Erythroblast (primary cell): ENCODE data around the gene UBE2D3.

ENCODE experiments used
- DNase-seq, 2 experiments: peaks; one replicate each; lab custom pipeline; 2025; lab: John Stamatoyannopoulos, UW
- GATA1 ChIP-seq: IDR thresholded peaks from 2 replicates; pipeline ENCODE4 v1.6.1; 2011; ENCODE audit warnings: low read depth, mild to moderate bottlenecking, control low read depth, low read length, moderate library complexity
- POLR2A ChIP-seq: IDR thresholded peaks from 2 replicates; pipeline ENCODE4 v1.6.1; 2011; ENCODE audit warnings: mild to moderate bottlenecking, low read length

The UBE2D3 gene

DNA sequence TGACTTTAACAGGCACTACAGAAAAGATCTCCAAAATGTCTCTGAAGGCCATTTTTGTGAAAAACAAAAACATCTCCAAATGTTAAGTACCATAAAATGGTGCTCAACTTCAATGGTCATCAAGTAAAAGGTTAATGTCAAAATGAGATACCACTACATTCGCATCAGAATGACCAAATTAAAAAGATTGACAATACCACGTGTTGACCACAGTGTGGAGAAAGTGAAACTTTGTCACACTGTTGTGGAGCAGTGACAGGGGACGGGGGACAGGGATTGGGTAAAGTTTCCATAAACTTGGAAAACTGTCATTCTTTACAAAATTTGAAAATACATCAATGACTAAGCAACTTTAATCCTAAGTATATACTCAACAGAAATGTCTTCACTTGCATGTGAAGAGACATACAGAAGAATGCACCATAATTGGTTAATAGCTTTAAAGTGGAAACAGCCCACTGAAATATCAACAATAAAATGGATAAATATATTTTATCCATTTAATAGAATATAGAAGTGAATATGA, 22.3 kb upstream of the UBE2D3 start:
- no peak for DNase-seq
- TF ChIP-seq GATA1 (no peak), POLR2A (no peak)

DNA sequence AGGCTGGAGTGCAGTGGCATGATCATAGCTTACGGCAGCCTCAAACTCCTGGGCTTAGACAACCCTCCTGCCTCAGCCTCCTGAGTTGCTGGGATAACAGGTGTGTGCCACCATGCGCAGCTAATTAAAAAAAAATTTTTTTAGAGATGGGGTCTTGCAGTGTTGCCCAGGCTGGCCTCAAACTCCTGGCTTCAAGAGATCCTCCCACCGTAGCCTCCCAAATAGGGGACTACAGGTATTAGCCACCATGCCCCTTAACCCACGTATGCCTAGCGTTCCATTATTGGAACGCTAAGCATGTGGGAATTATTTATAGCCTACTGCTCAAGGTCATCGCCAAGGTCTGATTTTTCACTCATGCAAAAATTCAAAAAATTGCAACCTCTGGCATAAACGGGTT, 20.3 kb upstream of the UBE2D3 start:
- DNase-seq: no peak
- TF ChIP-seq POLR2A (no peak), GATA1 (no peak)

DNA sequence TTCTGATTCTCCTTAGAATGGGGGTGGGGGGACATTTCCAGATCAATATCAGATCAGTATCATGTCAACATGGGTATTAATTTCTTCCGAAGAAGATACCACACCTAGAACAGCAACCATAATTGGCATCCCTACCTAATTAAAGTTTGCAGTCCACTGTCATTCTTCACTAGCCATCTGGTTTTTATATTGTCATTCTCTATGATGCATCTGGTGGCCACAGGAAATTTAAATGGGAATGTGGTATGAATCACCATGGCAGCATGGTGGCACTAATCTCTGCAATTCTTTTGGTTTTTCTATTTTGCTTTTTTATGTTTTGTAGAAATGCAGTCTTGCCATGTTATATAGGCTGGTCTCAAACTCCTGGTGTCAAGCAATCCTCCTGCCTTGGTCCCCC, 16.6 kb upstream of the UBE2D3 start:
- no peak for DNase-seq

DNA sequence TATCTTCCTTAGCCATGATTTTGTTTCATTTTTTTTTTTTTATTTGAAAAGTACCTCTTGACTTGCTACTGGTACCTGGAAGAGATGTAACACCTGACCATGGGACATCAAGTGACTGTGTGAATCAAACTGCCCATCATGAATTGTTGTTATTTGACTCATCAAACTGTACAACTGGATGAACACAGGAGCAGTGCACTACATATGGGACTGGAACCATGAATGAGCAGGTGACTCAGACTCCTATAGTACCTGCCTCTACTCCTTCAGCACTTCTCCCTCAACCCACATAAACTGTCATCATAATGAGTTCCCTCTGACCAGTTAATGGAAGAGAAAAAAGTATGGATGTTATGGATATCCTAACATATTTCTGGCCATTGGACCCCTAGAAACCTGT, 15.9 kb upstream of the UBE2D3 start:
- no peak for DNase-seq
- no peak for TF ChIP-seq POLR2A
- TF ChIP-seq GATA1: no peak

More for the DNA sequence above, 16.6 kb upstream of the UBE2D3 start:
- TF ChIP-seq POLR2A (no peak), GATA1 (no peak)

DNA sequence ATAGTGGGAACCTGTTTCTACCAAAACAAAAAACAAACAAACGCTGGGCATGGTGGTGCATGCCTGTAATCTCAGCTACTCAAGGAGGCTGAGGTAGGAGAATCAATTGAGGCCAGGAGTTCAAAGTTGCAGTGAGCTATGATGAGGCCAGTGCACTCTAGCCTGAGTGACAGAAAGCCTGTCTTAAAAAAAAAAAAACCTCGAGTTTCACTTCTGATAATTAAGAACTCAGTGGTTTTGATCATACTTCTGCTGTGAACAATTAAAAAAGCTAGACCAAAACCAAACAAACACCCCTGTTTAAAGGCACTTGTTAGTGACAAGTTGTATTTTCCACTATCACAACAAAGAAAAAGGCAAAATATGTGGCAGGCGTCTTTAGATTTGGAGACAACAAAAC, 15.0 kb upstream of the UBE2D3 start:
- no peak for DNase-seq
- TF ChIP-seq POLR2A (no peak), GATA1 (no peak)

DNA sequence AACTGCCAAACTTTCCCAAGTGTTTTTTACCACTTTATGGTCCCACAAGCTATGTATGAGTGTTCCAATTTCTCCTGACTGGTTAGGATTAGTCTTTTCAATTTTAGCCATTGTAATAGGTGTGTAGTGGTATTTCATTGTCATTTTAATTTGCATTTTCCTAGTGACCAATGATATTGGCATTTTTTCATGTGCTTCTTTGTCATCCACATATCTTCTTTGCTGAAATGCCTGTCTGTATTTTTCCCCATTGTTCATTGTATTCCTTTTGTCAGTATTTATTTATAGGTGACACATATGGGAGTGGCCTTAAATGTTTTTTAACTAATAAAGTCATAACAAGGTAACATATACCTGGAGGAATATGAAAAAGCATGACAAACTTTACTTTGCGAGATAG, 9.2 kb upstream of the UBE2D3 start:
- DNase-seq: no peak
- TF ChIP-seq GATA1 (no peak), POLR2A (no peak)

DNA sequence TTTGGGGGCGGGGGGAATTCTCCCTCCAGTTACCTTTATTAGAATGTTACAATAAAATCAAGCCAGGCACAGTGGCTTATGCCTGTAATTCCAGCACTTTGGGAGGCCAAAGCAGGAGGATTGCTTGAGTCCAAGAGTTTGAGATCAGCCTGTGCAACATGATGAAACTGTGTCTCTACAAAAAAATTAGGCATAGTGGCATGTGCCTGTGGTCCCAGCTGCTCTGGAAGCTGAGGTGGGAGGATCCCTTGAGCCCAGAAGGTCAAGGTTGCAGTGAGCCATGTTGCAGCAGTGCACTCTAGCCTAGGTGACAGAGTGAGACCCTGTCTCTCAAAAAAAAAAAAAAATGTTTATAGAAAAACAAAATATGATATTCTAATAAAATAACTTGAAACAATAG, 5.3 kb upstream of the UBE2D3 start:
- no peak for DNase-seq
- no peak for TF ChIP-seq GATA1
- TF ChIP-seq POLR2A: no peak

DNA sequence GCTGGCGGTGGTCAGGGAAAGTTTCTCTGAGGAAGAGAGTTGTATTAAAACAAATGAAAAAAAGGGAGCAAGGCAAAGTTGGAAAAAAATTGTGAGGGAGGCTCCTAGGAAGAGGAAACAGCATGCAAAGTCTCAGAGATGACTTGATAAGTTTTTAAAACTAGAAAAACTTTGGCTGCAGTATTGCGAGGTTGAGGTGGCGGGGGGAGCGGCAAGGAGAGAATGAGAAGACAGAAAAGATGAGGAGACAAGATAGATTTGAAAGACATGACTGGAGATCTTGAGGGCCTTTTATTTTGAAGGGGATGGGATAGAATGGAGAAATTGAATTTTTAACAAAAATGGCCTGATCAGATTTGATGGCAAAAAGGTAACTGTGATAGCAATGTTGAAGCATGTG, 4.8 kb upstream of the UBE2D3 start:
- no peak for DNase-seq
- no peak for TF ChIP-seq GATA1
- TF ChIP-seq POLR2A: no peak

DNA sequence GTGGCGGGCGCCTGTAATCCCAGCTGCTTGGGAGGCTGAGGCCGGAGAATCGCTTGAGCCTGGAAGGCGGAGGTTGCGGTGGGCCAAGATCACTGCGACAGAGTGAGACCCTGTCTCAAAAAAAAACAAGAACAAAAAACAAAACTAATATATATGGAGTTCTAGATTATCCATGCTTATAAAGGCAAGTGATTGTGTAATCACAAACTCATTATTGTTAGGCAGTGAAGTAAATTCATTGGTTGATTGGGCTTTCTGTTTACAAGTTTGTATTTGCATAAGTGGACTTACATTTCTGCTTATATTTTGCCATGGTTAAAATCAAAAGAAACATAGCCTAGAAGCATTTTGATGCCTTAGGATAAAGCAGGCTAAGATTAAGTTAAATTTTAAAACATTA, 2.5 kb upstream of the UBE2D3 start:
- no peak for DNase-seq
- TF ChIP-seq POLR2A (no peak), GATA1 (no peak)

DNA sequence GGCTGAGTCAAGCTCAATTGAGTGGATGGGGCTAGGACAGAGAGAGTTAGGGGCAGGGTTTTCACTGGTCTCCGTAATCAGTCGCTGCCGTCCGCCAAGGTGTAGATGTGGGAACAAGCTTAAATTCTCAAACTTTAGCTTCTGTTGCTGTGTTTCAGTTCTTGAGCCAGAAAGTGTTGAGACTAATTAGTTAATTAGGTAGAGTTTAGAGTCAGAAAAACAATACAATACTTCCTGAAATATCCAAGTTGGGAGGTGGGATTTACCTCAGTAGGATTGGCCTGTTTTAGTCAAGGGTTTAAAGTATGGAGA, 1.1 kb upstream of the UBE2D3 start:
- TF ChIP-seq GATA1 (no peak), POLR2A (no peak)
- no peak for DNase-seq

DNA sequence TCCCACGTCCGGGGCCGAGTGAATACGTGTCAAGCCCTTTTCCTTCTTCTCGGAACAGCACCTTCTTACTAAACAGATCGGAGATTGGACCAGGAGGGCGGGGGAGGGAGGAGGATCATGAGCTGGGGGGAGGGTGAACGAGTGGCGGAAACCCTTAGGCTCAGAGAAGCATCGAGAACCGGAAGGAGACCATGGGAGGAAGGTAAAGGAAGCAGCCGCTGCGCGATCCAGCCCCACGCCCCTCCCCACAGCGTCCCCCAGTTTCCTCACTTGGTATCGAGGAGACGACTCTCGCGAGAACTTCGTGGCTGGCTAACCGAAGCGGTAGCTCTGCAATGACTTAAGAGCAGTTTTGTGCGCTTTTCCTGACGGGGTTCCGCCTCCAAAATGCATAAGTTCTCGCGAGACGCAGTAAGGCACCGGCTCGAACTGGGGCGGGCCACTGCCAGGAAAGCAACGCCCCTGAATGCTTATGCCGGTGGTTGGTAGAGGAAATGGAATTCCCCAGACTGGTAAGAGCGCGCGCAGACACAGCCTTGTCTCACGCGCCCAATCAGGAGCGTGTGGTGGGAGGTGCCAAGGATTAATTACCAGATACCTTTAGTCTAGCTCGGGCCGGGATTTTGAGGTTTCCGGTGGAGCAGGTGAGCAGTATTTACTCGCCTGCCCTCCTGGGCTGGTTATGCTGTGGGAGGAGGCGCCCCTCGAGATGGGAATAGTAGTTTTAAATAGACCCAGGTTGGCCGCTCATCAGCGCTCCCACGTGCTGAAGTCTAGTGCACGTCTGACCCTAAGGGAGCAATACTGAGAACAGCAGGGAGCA, 534 bp upstream of the UBE2D3 start:
- peak; percentile 99 to 100 for DNase-seq
- TF ChIP-seq POLR2A (peak; percentile 48), GATA1 (no peak)

DNA sequence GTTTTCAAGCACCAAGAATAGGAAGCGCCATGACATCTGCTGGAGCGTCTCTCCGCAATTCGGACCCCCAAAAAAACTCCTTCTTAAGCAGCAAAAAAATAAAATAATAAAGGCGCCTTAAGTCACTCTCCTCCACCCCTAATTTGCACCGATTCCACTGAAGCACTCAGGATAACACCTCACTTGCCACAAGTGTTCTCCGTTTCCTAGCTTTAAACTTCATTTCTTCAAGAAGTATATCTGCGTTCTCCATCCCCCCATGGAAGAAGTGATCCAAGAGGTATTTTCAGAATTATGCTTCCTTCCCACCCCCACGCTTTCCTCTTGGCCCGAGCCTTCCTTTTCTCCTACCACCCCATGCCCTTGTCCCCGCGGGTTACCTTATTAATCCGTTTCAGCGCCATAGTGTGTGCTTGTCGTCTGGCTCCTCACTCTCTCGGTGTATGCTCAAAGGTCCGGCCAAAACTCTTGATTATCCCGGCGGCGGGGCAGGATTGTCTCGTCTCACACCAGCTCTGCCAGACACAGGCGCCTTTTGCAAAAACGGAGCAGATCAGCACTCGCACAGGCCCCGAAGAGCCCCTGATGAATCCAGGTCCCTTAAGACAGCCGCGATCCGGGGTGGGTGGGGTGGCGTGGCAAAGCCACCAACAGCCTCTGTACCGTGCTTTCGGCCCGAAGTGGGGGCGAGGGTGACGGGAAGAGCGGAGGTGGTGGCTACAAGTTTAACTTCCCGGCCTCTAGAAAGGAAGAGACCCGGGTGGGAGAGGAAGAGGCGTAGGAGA, 1.1 kb downstream of the UBE2D3 start:
- DNase-seq: no peak
- TF ChIP-seq POLR2A (no peak), GATA1 (no peak)

DNA sequence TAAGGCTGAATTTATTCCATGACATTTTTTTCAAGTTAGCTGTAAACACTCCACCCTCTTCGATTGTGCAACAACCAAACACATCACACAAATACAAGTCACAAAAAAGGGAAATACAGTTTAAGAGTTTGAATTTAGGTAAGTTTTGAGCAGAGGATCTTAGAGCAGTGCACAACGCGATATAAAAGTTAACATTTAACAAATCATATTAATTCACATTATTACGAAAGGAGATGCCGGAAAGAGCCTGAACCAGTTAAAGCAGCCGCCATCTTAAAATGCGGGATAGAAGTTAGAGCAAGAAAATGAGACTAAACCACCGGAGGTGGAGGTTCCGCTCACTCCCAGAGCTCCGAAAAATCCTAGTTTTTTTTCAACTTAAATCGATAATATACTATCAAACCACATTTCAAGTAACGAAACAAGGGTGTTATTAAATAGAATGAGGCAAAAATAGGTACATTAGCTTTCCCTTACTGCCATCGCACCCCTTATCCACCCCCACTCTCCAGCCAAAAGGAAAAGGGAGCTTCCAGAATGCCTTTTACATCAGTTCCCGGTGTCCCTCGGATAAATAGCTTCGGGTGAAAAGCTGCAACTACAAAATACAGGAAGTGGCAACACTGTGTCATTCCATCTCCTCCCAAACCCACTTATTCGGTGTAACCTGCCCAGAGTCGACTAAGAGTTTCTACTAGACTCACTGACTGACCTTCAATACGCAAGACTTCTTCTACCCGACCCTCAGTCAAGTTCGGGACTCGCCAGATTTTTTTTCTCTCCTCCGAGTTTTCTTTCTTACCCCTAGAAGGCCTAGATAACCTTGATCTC, 1.9 kb downstream of the UBE2D3 start:
- DNase-seq: peak; percentile 83 to 88
- TF ChIP-seq GATA1 (no peak), POLR2A (peak; percentile 44)
